Measurements from ENCODE around the gene SREK1. TPM values are rescaled to one million over a fixed set of nuclear protein-coding genes. Genes with fewer than 3 reads are reported as not detected.

SREK1 gene
- total RNA-seq, 4 donors from 2014 or later = 124 to 236 (median 192) TPM

DNA sequence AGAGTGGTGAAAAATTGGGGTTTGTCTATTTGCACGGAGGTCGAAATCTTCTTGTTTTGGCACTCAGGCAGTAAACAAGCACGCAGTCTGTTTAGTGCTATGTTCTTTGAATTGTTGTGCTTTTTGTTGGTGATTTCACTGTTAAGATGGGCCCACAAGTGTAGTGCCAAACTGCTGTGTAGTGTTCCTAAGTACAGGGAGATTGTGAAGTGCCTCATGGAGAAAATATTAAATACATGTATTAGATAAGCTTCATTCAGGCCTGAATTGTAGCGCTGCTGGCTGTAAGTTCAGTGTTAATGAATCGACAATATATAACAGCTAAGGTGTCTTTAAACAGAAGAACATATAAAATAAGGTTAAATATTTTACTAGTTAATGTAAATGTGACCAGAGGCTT is 17.3 kb downstream of the SREK1 start:
- H3K4me3 ChIP-seq (replicated peaks in 1 of 3) = no peak overlapping the region
- TF ChIP-seq POLR2A (IDR thresholded peaks at IDR 0.05) (no peak), CTCF (IDR thresholded peaks at IDR 0.05) (no peak)
- no peaks in the 10 kb centered on the region for H3K27me3 ChIP-seq
- no peak for DNase-seq
- no peak overlapping the region for H3K27ac ChIP-seq
- no peaks in the 10 kb centered on the region for H3K9me3 ChIP-seq
- 98% methylated on average over 5 of the region's 5 CpGs for whole genome bisulfite sequencing, 2 donors
- H3K4me1 ChIP-seq = no peaks in the 10 kb centered on the region
- H3K36me3 ChIP-seq = peaks cover 44 to 46% of the 10 kb centered on the region in 2 donors
- intact Hi-C loops (cut with DNase I) = no loop called here

- no peak overlapping the region for H3K27ac ChIP-seq
- H3K4me1 ChIP-seq = no peaks in the 10 kb centered on the region
- no peak for DNase-seq
- WGBS, 2 donors = 89 to 92% methylated on average over 8 of the region's 8 CpGs
- intact Hi-C loops (cut with DNase I) = no loop called here
- no peaks in the 10 kb centered on the region for H3K9me3 ChIP-seq
- H3K4me3 ChIP-seq (replicated peaks in 1 of 3) = no peak overlapping the region
- peaks cover 41 to 45% of the 10 kb centered on the region in 2 donors for H3K36me3 ChIP-seq
- no peaks in the 10 kb centered on the region for H3K27me3 ChIP-seq
- no peak for TF ChIP-seq POLR2A (IDR thresholded peaks at IDR 0.05)
- no peak for TF ChIP-seq CTCF (IDR thresholded peaks at IDR 0.05)
Measured at GRCh38 chr5:66164044-66164790, 20.1 kb downstream of the SREK1 start.

DNA sequence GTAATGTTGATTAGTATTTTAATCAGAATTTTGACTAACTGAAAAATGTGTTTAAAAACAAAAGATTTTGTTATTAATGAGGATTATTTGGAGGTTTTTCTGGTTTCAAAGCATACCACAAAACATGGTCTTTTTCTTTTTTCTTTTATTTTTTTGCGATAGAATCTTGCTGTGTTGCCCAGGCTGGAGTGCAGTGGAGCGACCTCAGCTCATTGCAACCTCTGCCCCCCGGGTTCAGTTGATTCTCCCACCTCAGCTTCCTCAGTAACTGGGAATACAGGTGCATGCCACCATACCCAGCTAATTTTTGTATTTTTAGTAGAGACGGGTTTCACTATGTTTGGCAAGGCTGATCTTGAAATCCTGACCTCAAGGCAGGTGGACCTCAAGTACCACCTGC is 24.1 kb downstream of the SREK1 start:
- intact Hi-C loops (cut with DNase I) = no loop called here
- no peaks in the 10 kb centered on the region for H3K27me3 ChIP-seq
- no peaks in the 10 kb centered on the region for H3K4me1 ChIP-seq
- H3K4me3 ChIP-seq (replicated peaks in 1 of 3) = no peak overlapping the region
- 93 to 94% methylated on average over 4 of the region's 4 CpGs for WGBS, 2 donors
- peaks cover 16 to 29% of the 10 kb centered on the region in 2 donors for H3K36me3 ChIP-seq
- H3K9me3 ChIP-seq = no peaks in the 10 kb centered on the region
- no peak for DNase-seq
- H3K27ac ChIP-seq = no peak overlapping the region
- TF ChIP-seq POLR2A (IDR thresholded peaks at IDR 0.05) (no peak), CTCF (IDR thresholded peaks at IDR 0.05) (no peak)

DNA sequence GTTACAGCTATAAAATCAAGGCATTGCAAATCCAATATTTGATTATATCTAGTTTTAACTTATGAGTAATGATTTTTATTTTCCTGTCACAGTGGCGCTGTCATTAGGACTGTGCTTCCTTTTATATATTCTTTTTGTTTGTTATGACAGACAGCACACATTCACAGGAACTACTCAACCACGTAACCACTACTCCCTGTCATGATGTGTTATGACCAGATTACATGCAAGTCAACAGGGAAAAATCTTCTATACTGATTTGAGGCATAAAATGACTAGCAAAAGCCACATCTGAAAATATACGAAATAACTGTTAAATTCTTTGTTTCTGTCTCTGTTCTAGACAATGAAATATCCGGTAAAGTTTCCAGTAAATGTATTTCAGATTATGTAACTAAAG is 25.4 kb downstream of the SREK1 start:
- TF ChIP-seq POLR2A (IDR thresholded peaks at IDR 0.05) (no peak), CTCF (IDR thresholded peaks at IDR 0.05) (no peak)
- Histone ChIP-seq H3K36me3 (peaks cover 3 to 16% of the 10 kb centered on the region in 2 donors), H3K27me3 (no peaks in the 10 kb centered on the region), H3K4me3 (replicated peaks in 1 of 3) (no peak overlapping the region), H3K27ac (no peak overlapping the region), H3K9me3 (no peaks in the 10 kb centered on the region), H3K4me1 (no peaks in the 10 kb centered on the region)
- no peak for DNase-seq
- 91 to 93% methylated on average over 4 of the region's 4 CpGs for WGBS, 2 donors
- intact Hi-C loops (cut with DNase I) = no loop called here

GRCh38 chr5:66170195-66170919 is 26.3 kb downstream of the SREK1 start:
- Histone ChIP-seq H3K4me1 (no peaks in the 10 kb centered on the region), H3K9me3 (no peaks in the 10 kb centered on the region), H3K27me3 (no peaks in the 10 kb centered on the region), H3K36me3 (peaks cover 4 to 14% of the 10 kb centered on the region in 2 donors), H3K27ac (no peak overlapping the region), H3K4me3 (replicated peaks in 1 of 3) (no peak overlapping the region)
- intact Hi-C loops (cut with DNase I) = no loop called here
- TF ChIP-seq CTCF (IDR thresholded peaks at IDR 0.05) = no peak
- no peak for TF ChIP-seq POLR2A (IDR thresholded peaks at IDR 0.05)
- no peak for DNase-seq
- WGBS, 2 donors = 94% methylated on average over 10 of the region's 10 CpGs
